Measurements from ENCODE around the gene SHPK.

SHPK gene

GRCh38 chr17:3641717-3642486 lies 5.9 kb upstream of the SHPK start:
- no peaks in the 10 kb centered on the region for H3K79me2 ChIP-seq (ENCODE audit: insufficient read depth, low read length)
- TF ChIP-seq CTCF (IDR thresholded peaks at IDR 0.05; ENCODE audit: low read length) (no peak), EZH2 (IDR thresholded peaks at IDR 0.05; ENCODE audit: borderline replicate concordance, low read length) (no peak)
- H3K4me2 ChIP-seq (ENCODE audit: low read length): no peak overlapping the region

GRCh38 chr17:3641014-3641413 lies 5.0 kb upstream of the SHPK start:
- Histone ChIP-seq H3K9me2 (ENCODE audit: low read depth, low read length) (no peaks in the 10 kb centered on the region), H3K9ac (ENCODE audit: low read length) (no peak overlapping the region), H3K4me3 (ENCODE audit: low read depth, low read length, poor library complexity, severe bottlenecking) (no peak overlapping the region), H3K4me1 (ENCODE audit: insufficient read depth, low read length, severe bottlenecking) (peaks cover 24% of the 10 kb centered on the region), H3K27me3 (ENCODE audit: insufficient read depth, low read length) (no peaks in the 10 kb centered on the region), H3K9me3 (ENCODE audit: low read length) (no peaks in the 10 kb centered on the region), H3K27ac (ENCODE audit: low read depth, low read length, poor library complexity, severe bottlenecking) (no peak overlapping the region), H4K20me1 (ENCODE audit: insufficient read depth, low read length) (no peaks in the 10 kb centered on the region), H3F3A (ENCODE audit: insufficient read depth, low read length) (no peaks in the 10 kb centered on the region), H2AFZ (ENCODE audit: low read length) (no peak overlapping the region), H3K4me2 (ENCODE audit: low read length) (no peak overlapping the region), H3K79me2 (ENCODE audit: insufficient read depth, low read length) (no peaks in the 10 kb centered on the region), H3K36me3 (ENCODE audit: insufficient read depth, low read length) (no peaks in the 10 kb centered on the region)
- TF ChIP-seq CTCF (IDR thresholded peaks at IDR 0.05; ENCODE audit: low read length) (no peak), EZH2 (IDR thresholded peaks at IDR 0.05; ENCODE audit: borderline replicate concordance, low read length) (no peak)

More at GRCh38 chr17:3641717-3642486, 5.9 kb upstream of the SHPK start:
- H2AFZ ChIP-seq (ENCODE audit: low read length): no peak overlapping the region
- no peaks in the 10 kb centered on the region for H3K36me3 ChIP-seq (ENCODE audit: insufficient read depth, low read length)
- no peak overlapping the region for H3K27ac ChIP-seq (ENCODE audit: low read depth, low read length, poor library complexity, severe bottlenecking)
- H3K4me1 ChIP-seq (ENCODE audit: insufficient read depth, low read length, severe bottlenecking): peaks cover 29% of the 10 kb centered on the region
- no peak overlapping the region for H3K9ac ChIP-seq (ENCODE audit: low read length)
- H3K9me2 ChIP-seq (ENCODE audit: low read depth, low read length): no peaks in the 10 kb centered on the region
- no peaks in the 10 kb centered on the region for H3F3A ChIP-seq (ENCODE audit: insufficient read depth, low read length)
- H3K4me3 ChIP-seq (ENCODE audit: low read depth, low read length, poor library complexity, severe bottlenecking): no peak overlapping the region
- H3K9me3 ChIP-seq (ENCODE audit: low read length): no peaks in the 10 kb centered on the region
- no peaks in the 10 kb centered on the region for H3K27me3 ChIP-seq (ENCODE audit: insufficient read depth, low read length)
- H4K20me1 ChIP-seq (ENCODE audit: insufficient read depth, low read length): no peaks in the 10 kb centered on the region

GRCh38 chr17:3639981-3640596 lies 4.0 kb upstream of the SHPK start:
- Histone ChIP-seq H3K36me3 (ENCODE audit: insufficient read depth, low read length) (no peaks in the 10 kb centered on the region), H3F3A (ENCODE audit: insufficient read depth, low read length) (no peaks in the 10 kb centered on the region), H3K4me3 (ENCODE audit: low read depth, low read length, poor library complexity, severe bottlenecking) (no peak overlapping the region), H3K4me1 (ENCODE audit: insufficient read depth, low read length, severe bottlenecking) (peaks cover 20% of the 10 kb centered on the region), H4K20me1 (ENCODE audit: insufficient read depth, low read length) (no peaks in the 10 kb centered on the region), H3K27me3 (ENCODE audit: insufficient read depth, low read length) (no peaks in the 10 kb centered on the region), H3K27ac (ENCODE audit: low read depth, low read length, poor library complexity, severe bottlenecking) (peak overlapping the region; percentile 30), H3K9me3 (ENCODE audit: low read length) (no peaks in the 10 kb centered on the region), H3K4me2 (ENCODE audit: low read length) (peak overlapping the region; percentile 4; the same call in 1 of the 2 replicates), H3K9ac (ENCODE audit: low read length) (no peak overlapping the region), H3K79me2 (ENCODE audit: insufficient read depth, low read length) (no peaks in the 10 kb centered on the region), H2AFZ (ENCODE audit: low read length) (no peak overlapping the region), H3K9me2 (ENCODE audit: low read depth, low read length) (no peaks in the 10 kb centered on the region)
- TF ChIP-seq CTCF (IDR thresholded peaks at IDR 0.05; ENCODE audit: low read length) (no peak; the same call in 1 of the 2 replicates), EZH2 (IDR thresholded peaks at IDR 0.05; ENCODE audit: borderline replicate concordance, low read length) (no peak)

Data from OCI-LY1 (cell line).